ENCODE results near the gene HBG1. TPM values are rescaled to one million over a fixed set of nuclear protein-coding genes. Genes with fewer than 3 reads are reported as not detected.

HBG1 gene
- total RNA-seq, 1 donor from 2014 or later = not detected

DNA sequence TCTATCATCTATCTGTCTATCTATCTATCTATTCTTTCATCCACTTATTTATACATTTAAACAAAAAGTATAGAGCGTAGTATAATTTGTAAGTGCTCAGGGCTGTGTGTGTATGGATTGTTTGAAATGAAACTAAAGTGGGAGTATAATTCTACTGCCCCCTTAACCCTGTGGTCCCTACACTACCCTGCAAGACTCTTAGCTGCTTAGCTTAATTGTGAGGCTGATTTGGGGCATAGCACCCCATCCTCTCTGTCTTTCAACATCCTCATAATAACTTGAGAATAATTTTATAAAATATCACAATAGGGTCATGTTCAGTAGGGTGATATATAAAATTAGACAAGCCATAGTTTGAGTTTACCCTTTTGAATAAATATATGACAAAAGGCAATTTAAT, 40.4 kb upstream of the HBG1 start:
- Mint-ChIP-seq H3K27ac (no peak overlapping the region), H3K9me3 (no peaks in the 10 kb centered on the region), H3K27me3 (no peaks in the 10 kb centered on the region), H3K4me1 (no peaks in the 10 kb centered on the region), H3K36me3 (ENCODE audit: low read depth) (no peaks in the 10 kb centered on the region), H3K4me3 (no peak overlapping the region)
- ChIA-PET POLR2A (no interaction called here), CTCF (no interaction called here)
- TF ChIP-seq, protein P1, sequence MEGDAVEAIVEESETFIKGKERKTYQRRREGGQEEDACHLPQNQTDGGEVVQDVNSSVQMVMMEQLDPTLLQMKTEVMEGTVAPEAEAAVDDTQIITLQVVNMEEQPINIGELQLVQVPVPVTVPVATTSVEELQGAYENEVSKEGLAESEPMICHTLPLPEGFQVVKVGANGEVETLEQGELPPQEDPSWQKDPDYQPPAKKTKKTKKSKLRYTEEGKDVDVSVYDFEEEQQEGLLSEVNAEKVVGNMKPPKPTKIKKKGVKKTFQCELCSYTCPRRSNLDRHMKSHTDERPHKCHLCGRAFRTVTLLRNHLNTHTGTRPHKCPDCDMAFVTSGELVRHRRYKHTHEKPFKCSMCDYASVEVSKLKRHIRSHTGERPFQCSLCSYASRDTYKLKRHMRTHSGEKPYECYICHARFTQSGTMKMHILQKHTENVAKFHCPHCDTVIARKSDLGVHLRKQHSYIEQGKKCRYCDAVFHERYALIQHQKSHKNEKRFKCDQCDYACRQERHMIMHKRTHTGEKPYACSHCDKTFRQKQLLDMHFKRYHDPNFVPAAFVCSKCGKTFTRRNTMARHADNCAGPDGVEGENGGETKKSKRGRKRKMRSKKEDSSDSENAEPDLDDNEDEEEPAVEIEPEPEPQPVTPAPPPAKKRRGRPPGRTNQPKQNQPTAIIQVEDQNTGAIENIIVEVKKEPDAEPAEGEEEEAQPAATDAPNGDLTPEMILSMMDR (IDR thresholded peaks at IDR 0.05) = no peak
- DNase-seq (no peak), ATAC-seq (ENCODE audit: low read depth) (no peak)
- intact Hi-C loops (cut with micrococcal nuclease) = no loop called here

DNA sequence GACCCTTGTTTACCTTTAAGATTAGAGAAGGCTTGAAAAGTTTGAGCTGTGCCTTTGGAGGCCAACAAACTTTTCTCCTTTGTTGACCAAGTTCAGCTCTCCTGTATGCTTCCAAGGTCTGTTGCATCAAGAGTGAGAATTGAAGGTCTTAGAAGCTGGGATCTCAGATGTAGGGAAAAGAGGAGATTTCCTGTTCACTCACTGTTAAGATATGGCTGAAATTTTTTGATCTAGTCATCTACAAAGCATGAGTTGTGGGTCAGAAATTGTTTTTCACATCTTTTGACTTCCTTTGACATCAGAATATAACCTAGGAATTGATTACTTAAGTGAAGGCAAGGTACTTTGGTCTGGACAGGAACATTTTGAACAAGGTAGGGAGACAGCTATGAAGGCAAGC, 40.0 kb upstream of the HBG1 start:
- H3K9me3 Mint-ChIP-seq = no peaks in the 10 kb centered on the region
- POLR2A ChIA-PET = no interaction called here
- no peak overlapping the region for H3K27ac Mint-ChIP-seq
- intact Hi-C loops (cut with micrococcal nuclease) = no loop called here
- H3K27me3 Mint-ChIP-seq = no peaks in the 10 kb centered on the region
- DNase-seq = no peak
- H3K36me3 Mint-ChIP-seq (ENCODE audit: low read depth) = no peaks in the 10 kb centered on the region
- CTCF ChIA-PET = no interaction called here
- TF ChIP-seq, protein P1 (IDR thresholded peaks at IDR 0.05) = no peak
- ATAC-seq (ENCODE audit: low read depth) = no peak
- H3K4me3 Mint-ChIP-seq = no peak overlapping the region
- no peaks in the 10 kb centered on the region for H3K4me1 Mint-ChIP-seq

DNA sequence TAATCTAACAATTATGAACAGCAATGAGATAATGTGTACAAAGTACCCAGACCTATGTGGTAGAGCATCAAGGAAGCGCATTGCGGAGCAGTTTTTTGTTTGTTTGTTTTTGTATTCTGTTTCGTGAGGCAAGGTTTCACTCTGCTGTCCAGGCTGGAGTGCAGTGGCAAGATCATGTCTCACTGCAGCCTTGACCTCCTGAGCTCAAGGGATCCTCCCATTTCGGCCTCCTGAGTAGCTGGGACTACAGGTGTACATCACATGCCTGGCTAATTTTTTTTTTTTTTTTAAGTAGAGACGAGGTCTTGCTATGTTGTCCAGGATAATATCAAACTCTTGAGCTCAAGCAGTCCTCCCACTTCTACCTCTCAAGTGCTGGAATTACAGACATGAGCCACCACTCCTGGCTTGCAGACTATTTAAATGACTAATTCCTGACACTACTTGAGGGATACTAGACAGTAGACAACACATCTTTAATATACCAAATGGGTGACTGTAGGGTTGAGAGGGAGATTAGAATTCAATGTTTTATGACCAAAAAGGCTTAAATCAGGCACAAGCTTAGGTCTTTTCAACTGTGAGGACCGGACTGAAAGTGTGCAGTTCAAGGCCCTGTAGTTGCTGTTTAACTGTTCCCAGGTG, 39.4 kb upstream of the HBG1 start:
- H3K9me3 Mint-ChIP-seq = no peaks in the 10 kb centered on the region
- ChIA-PET CTCF (no interaction called here), POLR2A (no interaction called here)
- H3K36me3 Mint-ChIP-seq (ENCODE audit: low read depth) = no peaks in the 10 kb centered on the region
- no peaks in the 10 kb centered on the region for H3K4me1 Mint-ChIP-seq
- no peak for ATAC-seq (ENCODE audit: low read depth)
- TF ChIP-seq, protein P1 (IDR thresholded peaks at IDR 0.05) = no peak
- DNase-seq = no peak
- H3K27me3 Mint-ChIP-seq = no peaks in the 10 kb centered on the region
- no peak overlapping the region for H3K27ac Mint-ChIP-seq
- no peak overlapping the region for H3K4me3 Mint-ChIP-seq
- intact Hi-C loops (cut with micrococcal nuclease) = no loop called here

DNA sequence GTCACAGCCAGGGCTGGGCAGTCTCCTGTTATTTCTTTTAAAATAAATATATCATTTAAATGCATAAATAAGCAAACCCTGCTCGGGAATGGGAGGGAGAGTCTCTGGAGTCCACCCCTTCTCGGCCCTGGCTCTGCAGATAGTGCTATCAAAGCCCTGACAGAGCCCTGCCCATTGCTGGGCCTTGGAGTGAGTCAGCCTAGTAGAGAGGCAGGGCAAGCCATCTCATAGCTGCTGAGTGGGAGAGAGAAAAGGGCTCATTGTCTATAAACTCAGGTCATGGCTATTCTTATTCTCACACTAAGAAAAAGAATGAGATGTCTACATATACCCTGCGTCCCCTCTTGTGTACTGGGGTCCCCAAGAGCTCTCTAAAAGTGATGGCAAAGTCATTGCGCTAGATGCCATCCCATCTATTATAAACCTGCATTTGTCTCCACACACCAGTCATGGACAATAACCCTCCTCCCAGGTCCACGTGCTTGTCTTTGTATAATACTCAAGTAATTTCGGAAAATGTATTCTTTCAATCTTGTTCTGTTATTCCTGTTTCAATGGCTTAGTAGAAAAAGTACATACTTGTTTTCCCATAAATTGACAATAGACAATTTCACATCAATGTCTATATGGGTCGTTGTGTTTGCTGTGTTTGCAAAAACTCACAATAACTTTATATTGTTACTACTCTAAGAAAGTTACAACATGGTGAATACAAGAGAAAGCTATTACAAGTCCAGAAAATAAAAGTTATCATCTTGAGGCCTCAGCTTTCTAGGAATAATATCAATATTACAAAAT, 38.6 kb upstream of the HBG1 start:
- Mint-ChIP-seq H3K36me3 (ENCODE audit: low read depth) (no peaks in the 10 kb centered on the region), H3K4me1 (no peaks in the 10 kb centered on the region), H3K27me3 (no peaks in the 10 kb centered on the region), H3K4me3 (no peak overlapping the region), H3K27ac (no peak overlapping the region), H3K9me3 (no peaks in the 10 kb centered on the region)
- intact Hi-C loops (cut with micrococcal nuclease) = no loop called here
- ATAC-seq (ENCODE audit: low read depth) (no peak), DNase-seq (no peak)
- ChIA-PET POLR2A (no interaction called here), CTCF (no interaction called here)
- TF ChIP-seq, protein P1 (IDR thresholded peaks at IDR 0.05) = no peak

DNA sequence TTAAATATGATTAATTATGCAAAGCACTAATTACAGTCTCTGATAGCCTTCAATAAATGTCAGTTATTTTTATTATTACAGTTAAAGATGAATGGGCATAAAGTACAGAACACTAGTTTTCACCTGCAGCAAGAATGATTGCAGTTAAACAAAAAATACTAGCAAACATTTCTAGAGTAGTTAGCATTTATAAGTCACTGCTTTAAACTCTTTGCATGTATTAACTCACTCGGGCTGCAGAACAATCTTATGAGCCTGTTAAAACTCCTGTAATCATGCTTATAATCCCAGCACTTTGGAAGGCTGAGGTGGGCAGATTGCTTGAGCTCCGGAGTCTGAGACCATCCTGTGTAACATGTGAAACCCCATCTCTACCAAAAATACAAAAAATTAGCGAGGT, 37.2 kb upstream of the HBG1 start:
- DNase-seq (no peak), ATAC-seq (ENCODE audit: low read depth) (no peak)
- no peaks in the 10 kb centered on the region for H3K4me1 Mint-ChIP-seq
- intact Hi-C loops (cut with micrococcal nuclease) = no loop called here
- no peaks in the 10 kb centered on the region for H3K36me3 Mint-ChIP-seq (ENCODE audit: low read depth)
- no peak overlapping the region for H3K27ac Mint-ChIP-seq
- POLR2A ChIA-PET = no interaction called here
- CTCF ChIA-PET = no interaction called here
- TF ChIP-seq, protein P1 (IDR thresholded peaks at IDR 0.05) = no peak
- no peak overlapping the region for H3K4me3 Mint-ChIP-seq
- H3K27me3 Mint-ChIP-seq = no peaks in the 10 kb centered on the region
- no peaks in the 10 kb centered on the region for H3K9me3 Mint-ChIP-seq
